Naive thymus-derived CD8-positive, alpha-beta T cell (primary cell): ENCODE measurements around the gene RNF182. TPM values are rescaled to one million over a fixed set of nuclear protein-coding genes. Genes with fewer than 3 reads are reported as not detected.

Source experiments
- ATAC-seq, 2 donors: fragments of 150-1000 bp; cut with Tn5 transposase in 1 of 2; sonication (Bioruptor Pico), chemical (Tn5 transposase) in 1 of 2; 1 replicate in 1 of 2; 2 replicates in 1 of 2; pipeline ENCODE4 v1.10.0; 2021; ENCODE audit warnings: mild to moderate bottlenecking in 2 of 2, moderate library complexity in 2 of 2
- POLR2A ChIA-PET: fragments of 350-600 bp; sonication (Branson Sonifier 250); formaldehyde crosslinking; loops from one replicate; lab custom pipeline; 2021; ENCODE audit warnings: antibody characterized with exemption; lab: Charles Lee
- DNase-seq, 10 donors: peaks; one replicate each; pipeline versions ENCODE4 v3.0.0 to v3.0.0-alpha.2; 2020 to 2022
- H3K27ac Mint-ChIP-seq, 10 donors: one replicate each; pipeline ENCODE4 v1.8.0; 2020 to 2022; ENCODE audit warnings: mild to moderate bottlenecking in 10 of 10, mixed read lengths in 10 of 10, moderate library complexity in 4 of 10, inconsistent platforms in 1 of 10
- H3K27me3 Mint-ChIP-seq, 5 donors: one replicate each; pipeline ENCODE4 v1.8.0; 2021 to 2022; ENCODE audit warnings: mixed read lengths in 5 of 5
- H3K36me3 Mint-ChIP-seq, 3 donors: one replicate each; pipeline ENCODE4 v1.8.0; 2020 to 2022; ENCODE audit warnings: mixed read lengths in 3 of 3, mild to moderate bottlenecking in 2 of 3, inconsistent platforms in 1 of 3
- H3K4me1 Mint-ChIP-seq, 4 donors: one replicate each; pipeline ENCODE4 v1.8.0; 2021 to 2022; ENCODE audit warnings: mixed read lengths in 4 of 4
- H3K4me3 Mint-ChIP-seq, 10 donors: one replicate each; pipeline ENCODE4 v1.8.0; 2020 to 2022; ENCODE audit warnings: mild to moderate bottlenecking in 10 of 10, mixed read lengths in 10 of 10, moderate library complexity in 6 of 10, inconsistent platforms in 1 of 10
- H3K9me3 Mint-ChIP-seq, 9 donors: one replicate each; pipeline ENCODE4 v1.8.0; 2020 to 2022; ENCODE audit warnings: mixed read lengths in 9 of 9, mild to moderate bottlenecking in 3 of 9, inconsistent platforms in 1 of 9, moderate library complexity in 1 of 9
- polyA plus RNA-seq, 3 donors: library from polyadenylated mRNA; unstranded; fragments of 300-500 nt; fragmentation: Illumina TruSeq; gene quantifications; one replicate each; pipeline ENCODE4 v1.2.3, GENCODE V29; 2021
- total RNA-seq, 8 experiments: library from RNA in 2 of 8; stranded (reverse) in 2 of 8; gene quantifications; one replicate each; pipeline ENCODE4 v1.2.3 and lab custom pipeline; 2021 to 2026

Gene RNF182
- total and polyA plus RNA-seq, 5 experiments from 2014 or later = not detected

DNA sequence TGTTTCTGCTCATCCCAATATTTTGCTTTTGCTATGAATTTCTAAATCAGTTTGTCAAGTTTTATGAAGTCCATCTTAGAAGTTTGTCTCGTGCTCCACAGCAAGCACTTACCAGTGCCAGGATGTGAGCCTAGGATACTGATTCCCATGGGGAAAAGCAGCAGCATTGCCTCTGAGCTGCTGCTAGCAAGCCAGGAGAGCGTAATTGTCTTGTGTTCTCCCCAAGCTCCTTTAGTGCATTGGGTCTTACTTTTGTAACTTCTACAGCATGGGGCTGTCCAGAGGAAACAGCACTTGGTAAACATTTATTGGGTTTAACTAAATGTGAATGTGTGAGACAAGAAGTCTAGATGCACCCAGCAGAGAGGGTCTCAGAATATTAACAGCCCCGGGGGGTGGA lies 76.1 kb downstream of the RNF182 start:
- ATAC-seq = no peak
- Mint-ChIP-seq H3K4me3 (no peak overlapping the region), H3K9me3 (peaks cover 0 to 4% (median 0%) of the 10 kb centered on the region in 9 donors), H3K4me1 (no peaks in the 10 kb centered on the region), H3K27me3 (peaks cover 11 to 27% (median 18%) of the 10 kb centered on the region in 5 donors), H3K36me3 (no peaks in the 10 kb centered on the region), H3K27ac (peak overlapping the region in 1 of 10 donors; percentile 39)
- POLR2A ChIA-PET = no interaction called here
- no peak for DNase-seq

GRCh38 chr6:14001329-14002012 lies 76.7 kb downstream of the RNF182 start:
- H3K4me3 Mint-ChIP-seq = no peak overlapping the region
- ATAC-seq (no peak), DNase-seq (no peak)
- no peaks in the 10 kb centered on the region for H3K4me1 Mint-ChIP-seq
- H3K27ac Mint-ChIP-seq = no peak overlapping the region
- no peaks in the 10 kb centered on the region for H3K36me3 Mint-ChIP-seq
- H3K27me3 Mint-ChIP-seq = peaks cover 7 to 21% (median 14%) of the 10 kb centered on the region in 5 donors
- POLR2A ChIA-PET = no interaction called here
- peaks cover 0 to 4% (median 0%) of the 10 kb centered on the region in 9 donors for H3K9me3 Mint-ChIP-seq

GRCh38 chr6:14002176-14002947 lies 77.6 kb downstream of the RNF182 start:
- no peak for DNase-seq

DNA sequence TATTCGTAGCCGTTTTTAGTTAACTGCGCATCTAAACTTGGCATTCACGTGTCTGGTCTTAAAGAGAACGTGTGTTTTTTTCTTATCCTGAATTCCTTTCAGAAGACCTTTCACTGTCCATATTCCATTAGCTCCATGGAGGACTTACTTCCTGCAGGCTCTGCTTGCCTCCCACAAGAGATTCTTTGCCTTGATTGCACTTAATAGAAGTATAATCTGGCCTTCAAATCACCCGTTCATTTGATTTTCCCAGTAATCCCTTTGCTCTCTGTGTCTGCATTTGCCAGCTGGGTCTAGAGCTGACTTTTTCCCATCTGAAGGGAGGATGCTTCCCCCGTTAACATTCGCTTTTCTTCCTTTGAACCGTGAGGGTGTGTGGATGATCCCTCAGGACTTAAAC lies 79.5 kb downstream of the RNF182 start:
- no peaks in the 10 kb centered on the region for H3K36me3 Mint-ChIP-seq
- H3K4me1 Mint-ChIP-seq = no peaks in the 10 kb centered on the region
- no peak overlapping the region for H3K27ac Mint-ChIP-seq
- POLR2A ChIA-PET = no interaction called here
- no peak for ATAC-seq
- H3K27me3 Mint-ChIP-seq = peaks cover 8 to 41% (median 13%) of the 10 kb centered on the region in 5 donors
- no peak overlapping the region for H3K4me3 Mint-ChIP-seq
- DNase-seq = no peak
- H3K9me3 Mint-ChIP-seq = no peaks in the 10 kb centered on the region

More at GRCh38 chr6:14002176-14002947, 77.6 kb downstream of the RNF182 start:
- H3K27me3 Mint-ChIP-seq = peaks cover 12 to 25% (median 15%) of the 10 kb centered on the region in 5 donors
- ATAC-seq = no peak
- POLR2A ChIA-PET = no interaction called here
- H3K4me3 Mint-ChIP-seq = no peak overlapping the region
- no peak overlapping the region for H3K27ac Mint-ChIP-seq
- H3K9me3 Mint-ChIP-seq = peaks cover 0 to 4% (median 0%) of the 10 kb centered on the region in 9 donors
- no peaks in the 10 kb centered on the region for H3K36me3 Mint-ChIP-seq
- no peaks in the 10 kb centered on the region for H3K4me1 Mint-ChIP-seq

- Mint-ChIP-seq H3K4me3 (no peak overlapping the region), H3K36me3 (peaks cover 0 to 8% (median 0%) of the 10 kb centered on the region in 3 donors), H3K4me1 (no peaks in the 10 kb centered on the region), H3K27ac (no peak overlapping the region), H3K27me3 (peaks cover 7 to 47% (median 17%) of the 10 kb centered on the region in 5 donors), H3K9me3 (peaks cover 0 to 9% (median 0%) of the 10 kb centered on the region in 9 donors)
- ATAC-seq (no peak), DNase-seq (no peak)
- POLR2A ChIA-PET = no interaction called here
Measured at GRCh38 chr6:14008809-14009208, 84.1 kb downstream of the RNF182 start.

GRCh38 chr6:14009431-14009830 lies 84.7 kb downstream of the RNF182 start:
- H3K36me3 Mint-ChIP-seq = peaks cover 0 to 8% (median 0%) of the 10 kb centered on the region in 3 donors
- no peak overlapping the region for H3K27ac Mint-ChIP-seq
- H3K9me3 Mint-ChIP-seq = peaks cover 0 to 10% (median 0%) of the 10 kb centered on the region in 9 donors
- DNase-seq (no peak), ATAC-seq (no peak)
- no peaks in the 10 kb centered on the region for H3K4me1 Mint-ChIP-seq
- POLR2A ChIA-PET = no interaction called here
- H3K27me3 Mint-ChIP-seq = peaks cover 8 to 45% (median 14%) of the 10 kb centered on the region in 5 donors
- no peak overlapping the region for H3K4me3 Mint-ChIP-seq

DNA sequence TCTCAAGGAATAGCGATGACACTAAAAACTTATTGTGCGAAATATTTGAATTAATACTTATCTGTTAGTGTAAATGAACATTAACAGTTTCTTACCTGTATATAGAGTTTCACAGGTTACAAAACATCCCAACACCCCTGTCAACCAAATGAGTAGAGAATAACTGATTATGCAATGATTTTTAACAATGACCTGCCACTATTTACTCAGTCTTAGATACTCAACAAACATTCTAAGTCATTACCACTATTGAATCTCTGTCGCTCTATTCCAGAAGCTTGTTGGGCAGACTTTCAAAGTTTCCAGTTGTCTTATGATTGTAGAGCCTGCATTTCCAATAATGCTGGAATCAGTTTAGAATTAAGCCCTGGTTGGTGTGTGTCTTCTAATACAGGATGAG lies 85.5 kb downstream of the RNF182 start:
- no peak for ATAC-seq
- Mint-ChIP-seq H3K27me3 (peaks cover 10 to 45% (median 15%) of the 10 kb centered on the region in 5 donors), H3K4me1 (no peaks in the 10 kb centered on the region), H3K9me3 (peaks cover 0 to 15% (median 0%) of the 10 kb centered on the region in 9 donors), H3K27ac (no peak overlapping the region), H3K36me3 (peaks cover 0 to 8% (median 0%) of the 10 kb centered on the region in 3 donors), H3K4me3 (no peak overlapping the region)
- no peak for DNase-seq
- POLR2A ChIA-PET = no interaction called here

GRCh38 chr6:14012313-14013030 lies 87.7 kb downstream of the RNF182 start:
- Mint-ChIP-seq H3K4me3 (no peak overlapping the region), H3K27me3 (peaks cover 10 to 44% (median 12%) of the 10 kb centered on the region in 5 donors), H3K36me3 (peaks cover 0 to 8% (median 0%) of the 10 kb centered on the region in 3 donors), H3K4me1 (no peaks in the 10 kb centered on the region), H3K9me3 (peaks cover 0 to 15% (median 0%) of the 10 kb centered on the region in 9 donors), H3K27ac (no peak overlapping the region)
- POLR2A ChIA-PET = no interaction called here
- ATAC-seq (no peak), DNase-seq (no peak)

DNA sequence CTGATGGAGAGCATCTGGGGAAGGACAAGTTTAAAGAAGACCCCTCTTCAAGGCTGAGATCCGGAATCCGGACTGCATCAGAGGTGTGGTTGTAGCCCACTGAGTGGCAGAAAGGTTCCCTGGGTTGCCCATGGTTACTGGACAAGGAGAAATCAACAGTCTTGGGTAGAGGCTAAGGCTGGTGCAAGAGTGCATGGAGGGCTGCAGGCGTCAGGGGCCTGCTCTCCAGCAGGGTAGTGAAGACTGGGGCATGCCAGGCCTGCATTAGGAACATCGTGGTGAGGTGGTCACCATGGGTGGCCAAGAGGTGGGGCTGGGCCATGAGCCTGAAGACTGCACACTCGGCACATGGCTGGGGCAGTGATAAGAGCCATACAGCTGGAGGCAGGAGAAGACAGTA lies 91.2 kb downstream of the RNF182 start:
- peaks cover 0 to 15% (median 0%) of the 10 kb centered on the region in 9 donors for H3K9me3 Mint-ChIP-seq
- no peak overlapping the region for H3K4me3 Mint-ChIP-seq
- no peak for ATAC-seq
- DNase-seq = no peak
- POLR2A ChIA-PET = no interaction called here
- no peaks in the 10 kb centered on the region for H3K4me1 Mint-ChIP-seq
- H3K27me3 Mint-ChIP-seq = peaks cover 5 to 22% (median 11%) of the 10 kb centered on the region in 5 donors
- no peak overlapping the region for H3K27ac Mint-ChIP-seq
- peaks cover 0 to 8% (median 0%) of the 10 kb centered on the region in 3 donors for H3K36me3 Mint-ChIP-seq

DNA sequence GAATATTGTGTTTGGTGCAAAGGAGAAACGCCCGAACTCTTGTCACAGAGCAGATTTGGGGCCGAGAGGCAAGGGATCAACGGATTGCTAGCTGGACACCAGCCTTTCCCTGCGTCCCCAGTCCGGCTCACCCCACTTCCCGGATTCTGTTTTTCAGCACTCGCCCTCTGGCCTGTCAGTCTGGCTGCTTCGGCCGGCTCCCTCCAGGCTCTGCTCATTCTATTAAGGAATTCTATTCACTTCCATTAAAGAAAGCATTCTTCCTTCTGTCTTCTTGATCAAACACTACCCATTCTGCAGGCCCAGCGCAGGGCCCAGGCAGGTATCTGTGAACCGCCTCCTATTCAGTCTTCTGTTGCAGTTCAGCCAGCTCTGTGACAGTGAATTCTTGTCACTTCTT lies 91.7 kb downstream of the RNF182 start:
- POLR2A ChIA-PET = no interaction called here
- peaks cover 0 to 7% (median 0%) of the 10 kb centered on the region in 3 donors for H3K36me3 Mint-ChIP-seq
- H3K4me1 Mint-ChIP-seq = no peaks in the 10 kb centered on the region
- ATAC-seq (no peak), DNase-seq (no peak)
- no peak overlapping the region for H3K4me3 Mint-ChIP-seq
- peaks cover 5 to 22% (median 11%) of the 10 kb centered on the region in 5 donors for H3K27me3 Mint-ChIP-seq
- H3K27ac Mint-ChIP-seq = no peak overlapping the region
- peaks cover 0 to 15% (median 0%) of the 10 kb centered on the region in 9 donors for H3K9me3 Mint-ChIP-seq

DNA sequence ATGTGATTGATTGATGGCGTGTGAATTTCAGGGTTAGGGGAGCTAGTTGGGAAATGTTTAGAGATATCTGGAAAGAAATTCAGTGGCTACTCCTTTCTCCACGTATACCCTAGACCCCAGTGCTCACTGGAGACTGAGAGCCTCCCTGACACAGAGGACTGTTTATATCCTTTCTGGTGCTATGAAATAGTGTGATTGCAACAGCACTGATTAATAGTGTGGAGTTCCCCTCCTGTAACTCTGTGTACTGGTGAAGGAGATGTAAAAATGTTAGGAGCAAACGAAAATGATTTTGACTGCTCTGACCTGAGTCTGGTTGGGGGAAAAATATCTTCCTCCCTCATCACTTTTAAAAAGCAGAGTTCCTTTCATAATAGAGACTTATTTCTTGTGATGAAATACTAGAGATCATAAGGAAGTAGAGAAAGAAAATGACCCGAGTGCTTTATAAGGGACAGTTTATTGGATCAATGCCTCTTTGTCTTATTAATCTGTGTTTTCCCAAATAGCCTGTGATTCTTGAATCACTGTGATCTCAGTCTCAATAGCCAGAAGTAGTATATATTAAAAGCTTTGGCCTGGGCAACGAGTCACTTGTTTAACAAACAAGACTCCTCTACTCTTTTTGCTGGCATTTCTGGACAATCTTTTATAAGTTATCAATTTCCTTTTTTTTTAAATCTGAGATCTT lies 92.3 kb downstream of the RNF182 start:
- peaks cover 0 to 9% (median 0%) of the 10 kb centered on the region in 9 donors for H3K9me3 Mint-ChIP-seq
- ATAC-seq (no peak), DNase-seq (no peak)
- no peaks in the 10 kb centered on the region for H3K4me1 Mint-ChIP-seq
- no peak overlapping the region for H3K27ac Mint-ChIP-seq
- POLR2A ChIA-PET = no interaction called here
- H3K36me3 Mint-ChIP-seq = peaks cover 0 to under 1% (median 0%) of the 10 kb centered on the region in 3 donors
- H3K27me3 Mint-ChIP-seq = peaks cover 5 to 22% (median 11%) of the 10 kb centered on the region in 5 donors
- H3K4me3 Mint-ChIP-seq = no peak overlapping the region
